K562 (cell line): ENCODE results near the gene SLC26A3. TPM values are rescaled to one million over a fixed set of nuclear protein-coding genes. Genes with fewer than 3 reads are reported as not detected.
A peak's percentile ranks its signal among the peaks of the same experiment; 100 is the strongest.

Source experiments
- FOXP1 ChIP-seq: sonication (generic); formaldehyde crosslinking; IDR thresholded peaks from 2 replicates; pipeline ENCODE4 v1.8.0; 2022; ENCODE audit warnings: mild to moderate bottlenecking, missing genetic modification reagents
- HES1 ChIP-seq: fragments of 450-650 bp; IDR thresholded peaks from 2 replicates; pipeline ENCODE4 v1.6.1; 2016; ENCODE audit warnings: low read depth, mild to moderate bottlenecking, moderate library complexity
- HOMEZ ChIP-seq: fragments of 250-450 bp; sonication (Bioruptor Pico); IDR thresholded peaks from 2 replicates; pipeline ENCODE4 v1.4.0; 2020; ENCODE audit warnings: mild to moderate bottlenecking, moderate library complexity
- MAFG ChIP-seq: fragments of 450-650 bp; conservative IDR thresholded peaks from 2 replicates; pipeline ENCODE4 v1.6.1; 2016; ENCODE audit warnings: missing genetic modification characterization, missing compliant biosample characterization
- NBN ChIP-seq: fragments of 450-650 bp; IDR thresholded peaks from 2 replicates; pipeline ENCODE4 v1.6.1; 2016; ENCODE audit warnings: low read depth, mild to moderate bottlenecking
- NCOA2 ChIP-seq, 2 experiments: fragments of 450-650 bp; IDR thresholded peaks; 2 replicates each; pipeline ENCODE4 v1.6.1; 2018; ENCODE audit warnings: mild to moderate bottlenecking in 2 of 2, moderate library complexity in 1 of 2; ENCODE audit not compliant: partially characterized antibody in 2 of 2
- PYGO2 ChIP-seq: fragments of 450-650 bp; IDR thresholded peaks from 2 replicates; pipeline ENCODE4 v1.6.1; 2016; ENCODE audit warnings: mild to moderate bottlenecking, missing genetic modification characterization, moderate library complexity, missing compliant biosample characterization
- SMARCA4 ChIP-seq: fragments of 450-650 bp; IDR thresholded peaks from 2 replicates; pipeline ENCODE4 v1.6.1; 2016
- SUPT5H ChIP-seq: fragments of 450-650 bp; IDR thresholded peaks from 2 replicates; pipeline ENCODE4 v1.6.1; 2016
- TCF7L2 ChIP-seq: fragments of 150-350 bp; IDR thresholded peaks from 2 replicates; pipeline ENCODE4 v1.6.1; 2016; ENCODE audit warnings: low read depth, mild to moderate bottlenecking, low read length, moderate library complexity
- XRCC3 ChIP-seq: fragments of 450-650 bp; IDR thresholded peaks from 2 replicates; pipeline ENCODE4 v1.6.1; 2017; ENCODE audit warnings: mild to moderate bottlenecking, moderate library complexity
- XRCC5 ChIP-seq: fragments of 200-400 bp; formaldehyde crosslinking; IDR thresholded peaks from 2 replicates; pipeline ENCODE4 v1.6.1; 2017; ENCODE audit warnings: low read depth, mild to moderate bottlenecking, low read length
- ZNF124 ChIP-seq: sonication (generic); formaldehyde crosslinking; IDR thresholded peaks from 2 replicates; pipeline ENCODE4 v1.8.1; 2022; ENCODE audit warnings: missing genetic modification reagents
- ZNF316 ChIP-seq: fragments of 450-650 bp; IDR thresholded peaks from 2 replicates; pipeline ENCODE4 v1.6.1; 2016
- polyA plus RNA-seq, 8 experiments: library from polyadenylated mRNA; depleted of rRNA in 4 of 8; stranded (reverse) in 5 of 8; unstranded in 3 of 8; fragments of >200 nt; fragmentation: Nextera tagmentation in 2 of 8; fragmentation: Illumina TruSeq in 1 of 8; extraction: Ambion mirVana in 2 of 8; extraction: Trizol in 1 of 8; gene quantifications; 2 replicates each; pipeline versions ENCODE4 v1.2.1 to v1.2.3, GENCODE V29; 2011 to 2014; ENCODE audit warnings: inconsistent platforms in 1 of 8, missing spikeins in 1 of 8
- total RNA-seq, 7 experiments: library from RNA; depleted of rRNA in 6 of 7; stranded (reverse); fragments of >200 nt in 6 of 7; fragmentation: Illumina TruSeq in 2 of 7; extraction: Trizol in 2 of 7; gene quantifications; 2 replicates each; pipeline versions ENCODE4 v1.2.1 to v1.2.3, GENCODE V29; 2011 to 2021; ENCODE audit warnings: low replicate concordance in 1 of 7
- TF ChIP-seq, protein P1 (sequence below): fragments of 450-650 bp; IDR thresholded peaks from 2 replicates; pipeline ENCODE4 v1.6.1; 2016; ENCODE audit warnings: borderline replicate concordance

SLC26A3 gene
- total and polyA plus RNA-seq, 9 of the 15 experiments (the other 6 are each of a cell fraction or from before 2014, with no cell fraction given), result 0.86 TPM; not detected in 8

GRCh38 chr7:107723255-107723654, 79.8 kb downstream of the SLC26A3 start (continued):
- TF ChIP-seq TCF7L2, result no peak
- no peak for TF ChIP-seq FOXP1 (CRISPR knock-in tag)
- TF ChIP-seq SMARCA4, result 0 out of 2 replicates have a peak, but pooled peaks have one; percentile 28
- TF ChIP-seq NBN, result no peak
- TF ChIP-seq NCOA2 (IDR thresholded peaks at IDR 0.05; ENCODE audit: partially characterized antibody in 2 of 2), result no peak
- TF ChIP-seq, protein P1, sequence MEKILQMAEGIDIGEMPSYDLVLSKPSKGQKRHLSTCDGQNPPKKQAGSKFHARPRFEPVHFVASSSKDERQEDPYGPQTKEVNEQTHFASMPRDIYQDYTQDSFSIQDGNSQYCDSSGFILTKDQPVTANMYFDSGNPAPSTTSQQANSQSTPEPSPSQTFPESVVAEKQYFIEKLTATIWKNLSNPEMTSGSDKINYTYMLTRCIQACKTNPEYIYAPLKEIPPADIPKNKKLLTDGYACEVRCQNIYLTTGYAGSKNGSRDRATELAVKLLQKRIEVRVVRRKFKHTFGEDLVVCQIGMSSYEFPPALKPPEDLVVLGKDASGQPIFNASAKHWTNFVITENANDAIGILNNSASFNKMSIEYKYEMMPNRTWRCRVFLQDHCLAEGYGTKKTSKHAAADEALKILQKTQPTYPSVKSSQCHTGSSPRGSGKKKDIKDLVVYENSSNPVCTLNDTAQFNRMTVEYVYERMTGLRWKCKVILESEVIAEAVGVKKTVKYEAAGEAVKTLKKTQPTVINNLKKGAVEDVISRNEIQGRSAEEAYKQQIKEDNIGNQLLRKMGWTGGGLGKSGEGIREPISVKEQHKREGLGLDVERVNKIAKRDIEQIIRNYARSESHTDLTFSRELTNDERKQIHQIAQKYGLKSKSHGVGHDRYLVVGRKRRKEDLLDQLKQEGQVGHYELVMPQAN, result no peak
- no peak for TF ChIP-seq HES1
- no peak for TF ChIP-seq XRCC5
- TF ChIP-seq ZNF316, result peak; percentile 82
- no peak for TF ChIP-seq SUPT5H
- TF ChIP-seq PYGO2 (tag), result no peak
- TF ChIP-seq ZNF124 (CRISPR knock-in tag), result no peak
- TF ChIP-seq MAFG (tag), result peak; percentile 80
- no peak for TF ChIP-seq HOMEZ (CRISPR knock-in tag)
- no peak for TF ChIP-seq XRCC3
